Non-pigmented ciliary epithelial cell (primary cell): ENCODE results near the gene CPNE5.

Experiments
- DNase-seq: peaks from one replicate; pipeline ENCODE4 v3.0.0-alpha.2; 2010; ENCODE audit warnings: low read depth

CPNE5 gene

DNA sequence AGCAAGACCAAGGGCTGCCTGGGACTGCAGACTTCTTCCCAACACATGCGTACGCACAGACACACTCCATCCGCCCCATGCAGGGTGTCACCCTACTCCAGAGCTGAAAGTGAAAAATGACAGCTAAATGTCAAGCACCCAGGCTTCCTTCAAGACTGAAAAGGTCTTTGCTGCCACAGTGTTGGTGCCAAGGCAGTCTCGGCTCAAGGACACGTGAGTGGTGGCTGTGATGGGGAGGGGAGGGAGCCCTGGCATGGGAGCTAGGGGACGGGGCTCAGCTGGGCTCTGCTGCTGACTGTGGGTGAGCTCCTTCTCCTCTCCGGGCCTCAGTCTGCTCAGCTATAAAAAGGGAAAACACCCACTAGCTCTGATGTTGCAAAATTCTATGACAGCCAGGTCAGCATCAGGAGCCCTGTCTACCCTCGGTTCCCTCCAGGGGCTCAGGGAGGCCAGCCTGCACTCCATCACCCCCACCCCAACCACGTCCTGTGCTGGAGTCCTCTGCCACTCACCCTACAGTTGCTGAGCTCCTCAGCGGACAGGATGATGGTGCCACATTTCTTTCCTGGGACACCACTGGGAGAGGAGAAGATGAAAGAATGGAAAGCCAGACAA is 47.6 kb downstream of the CPNE5 start:
- no peak for DNase-seq

DNA sequence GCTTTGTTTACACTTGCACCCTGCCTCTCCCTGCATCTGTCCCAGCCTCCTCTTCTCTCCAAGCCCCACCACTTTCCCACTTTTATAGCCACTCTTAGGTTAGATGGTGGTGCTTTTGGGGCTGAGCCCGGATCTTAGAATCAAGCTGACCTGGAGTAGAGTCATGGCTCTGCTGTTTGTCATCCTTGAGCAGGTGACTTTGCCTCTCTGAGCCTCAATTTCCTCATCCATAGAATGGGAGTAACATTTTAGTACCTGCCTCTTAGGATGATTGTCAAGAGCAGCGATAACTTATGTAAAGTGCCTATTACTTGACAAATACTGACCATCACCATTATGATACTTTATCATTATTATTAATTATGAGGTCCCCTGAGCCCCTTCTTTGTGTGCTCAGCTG is 48.2 kb downstream of the CPNE5 start:
- no peak for DNase-seq

DNA sequence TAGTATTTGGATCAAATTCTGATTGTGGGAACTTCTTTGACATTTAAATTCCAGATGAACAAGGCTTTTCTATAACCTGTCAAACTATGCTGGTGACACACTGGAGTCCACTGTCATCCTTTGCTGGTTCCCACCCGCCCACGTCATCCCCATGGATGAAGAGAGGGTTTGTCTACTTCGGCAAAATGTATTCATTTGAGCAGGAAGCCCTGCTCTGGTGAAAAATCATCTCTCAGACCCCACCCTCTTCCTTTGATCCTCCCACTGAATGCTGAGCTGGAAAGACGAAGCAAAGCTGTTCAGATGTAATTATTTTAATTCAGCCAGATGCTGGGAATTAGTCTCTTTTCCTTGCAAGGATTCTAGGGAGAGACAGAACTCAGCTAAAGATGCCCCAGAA is 50.5 kb downstream of the CPNE5 start:
- no peak for DNase-seq

DNA sequence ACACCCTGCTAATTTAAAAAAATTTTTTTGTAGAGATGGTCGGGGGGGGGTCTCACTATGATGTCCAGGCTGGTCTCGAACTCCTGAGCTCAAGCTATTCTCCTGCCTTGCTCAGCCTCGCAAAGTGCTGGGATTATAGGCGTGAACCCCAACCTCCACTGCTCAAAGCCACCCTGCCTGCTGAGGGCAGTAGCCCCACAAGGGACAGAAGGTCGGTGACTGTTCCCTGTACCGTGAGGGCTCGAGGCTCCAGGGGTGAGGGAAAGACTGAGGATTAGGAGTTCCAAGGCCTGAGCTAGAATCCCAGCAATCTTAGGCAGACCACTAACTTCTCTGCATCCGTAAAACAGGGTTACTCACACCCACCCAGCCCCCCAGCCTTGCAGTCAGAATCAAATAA is 51.1 kb downstream of the CPNE5 start:
- no peak for DNase-seq

DNA sequence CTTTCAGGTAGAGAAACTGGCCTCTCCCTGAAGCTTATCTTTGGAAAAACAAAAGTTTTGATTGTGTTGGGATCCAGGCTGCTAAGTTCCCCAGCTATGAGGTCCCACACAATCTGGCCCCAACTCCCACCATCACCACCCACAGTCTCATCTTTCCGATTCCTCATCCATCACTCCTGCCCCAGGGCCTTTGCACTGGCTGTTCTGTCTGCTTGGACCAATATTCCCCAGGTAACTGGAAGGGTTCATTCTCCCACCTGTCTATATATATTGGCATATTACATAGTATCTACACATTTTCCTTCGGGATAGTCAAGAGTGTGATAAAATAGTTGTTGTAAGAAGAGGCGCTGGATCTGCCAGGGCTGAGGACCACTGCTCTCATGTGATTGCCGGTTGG is 52.0 kb downstream of the CPNE5 start:
- no peak for DNase-seq

DNA sequence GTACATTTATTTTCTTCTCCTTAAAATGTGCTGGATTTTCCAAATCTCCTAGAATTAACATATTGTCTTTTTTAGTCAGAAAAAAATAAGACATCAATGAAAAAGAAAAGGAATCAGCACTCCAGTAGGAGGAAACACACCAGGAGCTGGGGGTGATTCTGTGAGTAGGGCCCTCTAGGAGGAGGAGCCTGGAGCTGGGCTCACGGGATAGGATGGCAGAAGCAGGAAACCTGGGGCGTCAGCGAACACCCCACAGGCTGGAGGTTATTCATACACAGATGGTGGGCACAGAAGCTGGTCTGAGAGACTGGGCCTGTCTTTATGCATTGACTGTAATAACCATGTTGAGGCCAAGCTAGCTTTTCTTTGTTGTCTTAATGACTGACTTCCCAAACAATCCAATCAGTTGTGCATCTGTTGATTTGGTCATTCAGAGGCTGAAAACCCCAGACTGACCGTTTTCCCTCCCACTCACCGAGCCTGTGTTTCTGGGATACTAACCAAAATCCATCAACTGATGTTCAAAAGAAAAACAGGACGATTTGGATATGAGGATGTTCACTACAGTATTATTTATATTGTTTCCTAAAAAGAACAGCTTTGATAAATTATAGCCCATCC is 53.1 kb downstream of the CPNE5 start:
- no peak for DNase-seq

DNA sequence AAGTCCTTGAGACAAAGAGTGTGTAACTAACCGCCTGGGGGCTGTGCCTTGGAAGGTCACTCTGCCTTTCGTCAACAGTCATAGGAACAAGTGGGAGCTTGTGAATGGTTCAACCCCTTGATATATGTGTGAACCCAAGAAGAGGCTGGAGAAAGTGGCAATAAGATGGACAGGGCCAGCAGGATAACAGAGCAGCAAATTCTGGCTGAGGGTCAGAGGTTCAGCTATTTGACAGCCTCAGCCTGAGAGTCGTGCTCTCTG is 54.9 kb downstream of the CPNE5 start:
- DNase-seq, result no peak

DNA sequence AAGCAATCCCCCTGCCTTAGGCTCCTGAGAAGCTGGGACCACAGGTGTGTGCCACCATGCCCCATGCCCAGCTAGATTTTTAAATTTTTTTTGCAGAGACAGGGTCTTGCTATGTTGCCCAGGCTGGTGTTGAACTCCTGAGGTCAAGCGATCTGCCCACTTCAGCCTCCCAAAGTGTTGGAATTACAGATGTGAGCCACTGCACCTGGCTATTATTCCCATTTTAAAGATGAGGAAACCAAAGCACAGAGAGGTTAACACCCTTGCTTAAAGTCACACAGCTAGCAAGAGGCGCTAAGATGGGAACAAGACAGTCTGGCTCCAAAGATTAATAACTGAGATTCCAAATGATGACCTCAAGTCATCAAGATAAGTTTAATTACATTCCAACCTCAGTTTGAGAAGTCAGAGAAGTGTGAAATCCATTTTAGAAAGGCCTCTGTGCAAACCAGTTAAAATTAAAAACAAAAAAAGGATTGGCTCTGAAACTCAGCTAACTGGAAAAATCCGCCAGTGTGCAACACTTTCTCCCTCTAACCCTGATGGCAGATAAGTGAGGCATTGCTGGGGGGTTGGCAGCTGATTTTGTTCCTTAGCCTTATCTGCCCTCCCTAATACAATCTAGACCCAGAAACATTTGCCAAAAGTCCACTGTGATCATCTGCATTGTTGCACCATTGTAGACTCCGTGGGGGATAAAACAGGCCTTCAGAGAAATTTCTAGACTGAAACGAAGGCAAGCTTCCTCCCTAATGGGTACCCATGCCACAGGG is 55.5 kb downstream of the CPNE5 start:
- DNase-seq, result no peak

DNA sequence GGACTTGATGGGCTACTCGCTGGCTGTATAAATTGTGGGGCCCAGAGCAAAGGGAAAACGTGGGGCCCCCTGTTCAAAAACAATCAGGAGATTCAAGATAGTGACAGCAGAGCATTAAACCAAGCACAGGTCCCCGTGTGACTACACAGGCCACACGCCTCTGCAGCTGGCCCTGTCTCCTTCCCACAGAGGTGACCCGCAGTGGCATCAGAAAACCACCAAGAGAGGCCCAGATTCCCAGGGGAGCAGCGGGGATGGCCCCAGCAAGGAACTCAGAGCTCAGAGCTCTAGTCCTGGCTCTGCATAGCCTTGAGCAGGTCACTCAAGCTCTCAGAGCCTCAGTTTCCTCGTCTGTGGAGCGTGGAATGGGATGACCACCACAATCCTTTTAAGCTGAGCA is 57.6 kb downstream of the CPNE5 start:
- DNase-seq, result no peak

DNA sequence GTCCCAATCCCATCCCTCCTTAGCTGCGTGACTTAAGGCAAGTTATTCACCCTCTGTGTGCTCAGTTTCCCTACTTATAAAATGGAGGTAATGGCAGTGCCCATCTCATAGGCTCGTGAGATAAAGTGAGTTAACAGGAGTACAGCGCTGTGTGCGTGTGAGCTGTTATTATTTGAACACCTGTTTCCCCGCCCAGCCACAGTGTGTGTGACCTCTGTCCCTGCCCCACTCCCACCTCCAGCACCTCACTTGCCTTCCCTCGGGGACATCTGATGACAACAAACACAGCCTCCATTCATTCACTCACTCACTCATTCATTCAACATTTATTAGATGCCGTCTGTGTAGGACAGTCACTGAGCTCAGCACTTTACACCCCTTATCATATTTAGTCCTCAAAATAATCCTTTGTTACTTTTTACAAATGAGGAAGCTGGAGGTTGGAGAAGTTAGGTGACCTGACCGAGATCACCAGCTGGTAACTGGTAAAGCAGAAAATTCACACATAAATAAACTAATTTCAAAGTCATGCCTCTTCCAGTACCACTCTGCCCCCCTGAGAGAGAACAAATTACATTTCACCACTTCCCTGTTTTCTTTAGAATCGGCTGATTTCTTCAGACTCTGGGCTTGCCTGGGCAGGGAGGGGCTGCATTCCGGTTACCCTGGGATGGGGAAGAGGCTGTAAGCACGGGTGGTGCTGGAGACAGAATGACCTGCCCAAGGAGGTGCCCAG is 58.6 kb downstream of the CPNE5 start:
- no peak for DNase-seq

DNA sequence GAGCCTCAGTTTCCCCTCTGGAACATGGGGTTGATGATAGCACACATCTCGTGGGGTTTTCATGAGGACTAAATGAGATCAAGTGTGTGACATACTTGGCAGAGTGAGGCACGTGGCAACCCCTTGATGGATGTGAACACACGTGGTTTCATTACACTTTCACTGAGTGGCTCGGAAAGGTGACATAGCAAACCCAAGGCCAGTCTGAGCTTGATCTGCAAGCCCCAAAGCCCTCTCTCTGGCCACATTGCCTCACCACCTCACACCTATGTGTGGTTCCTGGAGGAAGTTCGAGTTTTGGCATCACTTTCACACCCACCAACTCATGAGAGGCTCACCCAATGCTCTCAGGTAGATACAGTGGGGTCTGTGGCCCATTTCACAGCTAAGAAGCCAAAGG is 60.0 kb downstream of the CPNE5 start:
- no peak for DNase-seq

DNA sequence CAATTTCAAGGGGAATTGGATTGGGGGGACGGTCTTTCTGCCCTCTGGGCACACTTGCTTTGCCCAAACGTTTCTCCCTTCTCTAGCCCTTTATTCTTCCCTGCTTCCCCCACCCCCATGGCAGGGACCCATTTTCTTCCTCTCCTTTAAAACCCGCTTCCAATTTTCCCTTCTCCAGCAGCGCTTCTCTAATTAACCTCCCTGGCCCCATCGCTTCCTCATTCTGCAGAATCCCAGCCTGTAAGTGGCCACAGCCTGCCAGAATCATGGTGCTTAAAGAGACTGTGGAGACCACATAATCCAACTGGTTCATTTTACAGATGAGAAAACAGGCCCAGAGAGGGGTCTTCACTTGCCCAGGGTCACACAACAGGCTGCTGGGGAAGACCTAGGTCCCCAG is 61.4 kb downstream of the CPNE5 start:
- no peak for DNase-seq

DNA sequence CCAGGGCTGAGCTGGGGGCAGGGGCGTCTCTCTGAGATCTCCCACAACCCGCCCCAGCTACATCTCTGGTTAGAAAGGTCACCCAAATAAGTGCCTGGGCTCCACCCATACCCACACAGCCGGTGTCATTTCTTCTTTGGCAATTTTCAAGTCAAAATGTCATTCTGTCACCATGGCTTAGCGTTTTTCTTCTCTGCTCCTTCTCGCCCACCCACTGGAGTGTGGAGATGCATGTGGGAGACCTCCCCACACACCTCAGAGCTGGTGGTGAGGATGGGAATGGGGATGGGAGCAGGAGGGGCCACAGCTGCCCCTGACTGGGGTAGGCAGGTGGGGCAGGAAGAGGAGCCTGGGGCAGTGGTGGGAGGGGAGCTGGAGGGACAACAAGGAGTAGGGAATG is 63.1 kb downstream of the CPNE5 start:
- DNase-seq, result no peak

DNA sequence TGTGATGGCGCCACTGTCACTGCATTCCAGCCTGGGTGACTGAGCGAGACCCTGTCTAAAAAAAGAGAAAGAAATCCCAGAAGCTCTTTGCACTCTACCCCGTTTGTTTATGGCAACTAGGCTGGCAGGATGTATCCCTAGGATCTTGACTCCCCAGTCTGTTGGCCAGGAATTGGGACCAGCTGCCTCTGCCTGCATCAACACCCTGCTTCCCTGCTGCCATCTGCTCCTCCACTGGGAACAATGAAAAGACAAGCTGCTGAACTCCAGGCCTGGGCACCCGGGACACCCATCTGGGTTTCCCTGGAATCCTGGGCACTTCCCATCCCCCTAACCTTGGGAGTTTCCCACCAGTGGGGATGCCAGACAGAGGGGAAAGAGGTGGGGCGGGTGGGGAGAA is 64.9 kb downstream of the CPNE5 start:
- DNase-seq, result no peak

DNA sequence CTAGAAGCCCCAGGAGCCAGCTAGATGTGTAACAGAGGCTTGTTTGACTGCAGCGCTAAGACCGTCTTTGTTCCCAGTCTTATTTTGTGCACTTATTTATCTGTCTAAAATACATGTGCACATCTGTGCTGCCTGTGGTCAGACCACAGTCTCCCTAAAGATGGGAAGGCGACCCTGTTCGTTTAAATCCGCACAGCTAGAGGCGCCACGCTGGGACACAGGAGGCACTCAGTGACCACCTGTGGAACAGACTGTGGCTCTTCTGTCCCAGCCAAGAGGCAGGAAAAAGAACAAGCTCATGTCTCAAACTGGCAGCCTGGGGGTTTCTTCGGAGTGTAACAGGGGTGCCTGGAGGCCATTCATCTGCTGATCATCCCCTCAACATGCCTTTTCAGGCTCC is 66.8 kb downstream of the CPNE5 start:
- DNase-seq, result no peak

DNA sequence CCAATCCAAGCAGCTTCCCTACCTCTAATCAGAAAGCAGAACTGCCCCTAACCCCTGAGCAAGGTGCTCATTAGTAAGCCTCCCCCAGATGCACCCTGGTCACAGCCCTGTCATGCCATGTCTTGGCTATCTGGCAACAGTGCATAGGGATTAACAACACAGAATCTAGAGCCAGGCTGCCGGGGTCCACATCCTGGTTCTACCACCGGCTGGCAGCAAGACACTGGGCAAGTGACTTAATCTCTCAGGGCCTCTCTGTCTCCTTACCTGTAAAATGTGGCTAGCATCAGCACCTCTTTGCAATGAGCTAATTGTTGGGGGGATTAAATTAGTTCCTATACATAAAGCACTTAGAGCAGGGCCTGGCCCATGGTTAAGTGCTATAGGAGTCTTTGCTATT is 68.1 kb downstream of the CPNE5 start:
- no peak for DNase-seq

DNA sequence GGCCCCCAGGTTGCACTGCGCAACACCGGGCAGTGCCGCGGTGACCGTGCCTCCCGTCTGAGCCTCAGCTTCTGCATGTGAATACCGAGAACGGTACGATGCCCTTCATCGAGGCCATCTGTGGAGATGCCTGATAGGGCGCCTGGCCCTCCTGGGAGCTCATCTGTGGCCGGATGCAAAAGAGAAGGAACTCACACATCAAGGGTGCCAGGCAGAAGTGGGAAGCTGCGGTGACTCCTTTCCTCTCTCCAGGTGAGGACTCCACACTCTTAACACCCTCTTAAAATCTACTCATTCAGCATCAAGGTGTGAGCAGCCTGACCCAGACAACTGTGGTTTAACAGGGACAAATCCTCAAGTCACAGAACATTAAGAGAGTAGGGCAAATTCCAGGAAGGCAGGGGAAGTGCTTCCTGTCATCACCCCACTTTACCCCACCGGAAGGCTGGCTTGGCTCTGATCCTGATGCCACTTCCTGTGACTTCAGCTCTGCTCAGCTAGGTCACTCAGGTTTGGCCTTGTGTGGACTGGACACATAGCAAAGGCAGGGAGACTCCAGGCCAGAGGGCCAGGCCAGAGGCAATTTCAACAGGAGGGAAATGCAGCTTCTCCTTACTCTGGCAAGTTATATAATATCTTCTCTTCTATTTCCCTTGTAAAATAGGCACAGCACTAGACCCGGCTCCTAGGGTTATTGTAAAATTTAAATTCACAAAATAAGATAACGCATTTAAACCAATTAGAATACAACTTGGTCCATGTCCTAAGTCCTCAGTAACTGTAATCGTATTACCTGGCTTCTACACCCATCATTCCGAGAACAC is 69.4 kb downstream of the CPNE5 start:
- DNase-seq, result no peak

DNA sequence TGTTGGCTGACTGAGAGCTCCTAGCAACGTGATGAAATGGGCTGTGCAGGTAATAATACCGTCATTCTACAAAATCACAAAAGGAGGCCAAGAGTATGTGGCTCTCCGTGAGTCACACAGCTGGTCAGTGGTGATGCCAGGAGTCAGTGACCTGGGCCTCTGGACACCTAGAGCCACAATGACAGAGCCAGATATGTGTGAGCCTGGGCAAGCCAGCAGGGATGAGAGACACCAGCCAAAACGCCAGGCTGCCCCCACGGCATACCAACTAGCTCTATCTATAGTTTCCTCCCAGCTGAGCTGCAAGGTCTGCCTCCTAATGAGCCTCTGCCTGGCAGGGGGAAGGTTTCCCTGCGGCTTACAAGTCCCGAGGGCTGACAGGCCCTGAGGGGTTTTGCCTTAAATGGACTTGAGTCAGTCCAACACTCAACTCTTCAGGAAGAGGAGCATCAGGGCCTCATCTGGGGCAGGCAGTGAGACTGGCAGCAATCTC is 70.0 kb downstream of the CPNE5 start:
- DNase-seq, result no peak

DNA sequence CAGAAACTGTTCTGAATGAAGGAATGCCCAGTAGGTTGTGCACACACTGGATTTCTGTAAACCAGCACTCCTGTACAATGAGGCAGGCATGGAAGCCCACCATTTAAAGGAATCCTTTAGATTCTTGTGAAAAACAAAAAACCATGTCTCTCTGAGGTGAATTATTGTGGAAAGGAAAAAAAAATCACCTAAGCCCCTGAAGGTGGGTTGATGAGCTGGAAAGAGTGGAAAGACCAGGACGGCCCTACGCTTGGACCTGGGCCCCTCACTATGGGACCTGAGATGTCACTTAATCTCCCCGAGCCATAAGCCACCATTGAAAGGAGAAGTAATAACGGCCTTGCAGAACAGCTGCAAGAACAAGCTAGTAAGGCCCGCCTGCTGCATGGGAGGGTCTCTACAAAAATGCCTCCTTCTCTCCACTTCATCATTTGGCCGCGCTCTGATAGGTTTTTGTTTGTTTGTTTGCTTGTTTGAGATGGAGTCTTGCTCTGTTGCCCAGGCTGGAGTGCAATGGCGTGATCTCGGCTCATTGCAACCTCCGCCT is 72.8 kb downstream of the CPNE5 start:
- no peak for DNase-seq

DNA sequence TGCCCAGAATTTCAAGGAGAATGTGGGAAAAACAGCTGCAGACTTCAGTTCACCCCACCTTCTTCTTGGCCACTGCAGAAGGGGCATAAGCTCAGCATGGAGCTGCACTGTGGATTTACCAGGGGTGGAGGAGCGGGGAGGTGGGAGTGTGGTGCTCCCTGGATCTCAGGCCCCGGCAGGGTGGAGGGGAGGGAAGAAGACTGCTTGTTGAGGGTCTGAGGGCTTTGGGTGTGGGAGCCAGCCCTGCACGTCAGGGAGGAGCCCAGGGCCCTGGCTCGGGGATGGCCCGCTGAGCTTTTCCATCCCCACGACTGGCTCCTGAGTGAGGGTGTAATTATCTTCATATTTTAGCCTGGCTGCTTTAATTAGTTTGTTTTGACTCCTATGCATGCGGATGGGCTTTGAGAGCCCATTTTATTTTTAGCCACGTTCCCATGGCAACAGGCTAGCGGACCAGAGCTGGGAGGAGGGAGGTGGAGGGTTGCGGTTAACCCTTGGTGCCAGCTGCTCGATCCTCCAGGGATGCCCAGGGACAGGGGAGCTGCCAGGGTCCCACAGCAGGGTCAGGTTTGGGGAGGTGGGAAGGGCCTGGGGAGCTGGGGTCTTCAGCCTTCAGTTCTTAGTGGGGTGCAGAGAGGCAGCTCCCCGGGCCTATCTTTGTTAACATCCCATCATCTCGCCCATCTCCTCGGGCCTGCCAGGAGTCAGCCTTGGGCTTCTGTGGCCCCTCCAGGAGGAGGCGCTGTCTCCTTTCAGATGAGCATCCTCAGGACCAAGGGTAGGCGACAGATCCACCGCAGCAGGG is 73.4 kb downstream of the CPNE5 start:
- peak; percentile 47 for DNase-seq

DNA sequence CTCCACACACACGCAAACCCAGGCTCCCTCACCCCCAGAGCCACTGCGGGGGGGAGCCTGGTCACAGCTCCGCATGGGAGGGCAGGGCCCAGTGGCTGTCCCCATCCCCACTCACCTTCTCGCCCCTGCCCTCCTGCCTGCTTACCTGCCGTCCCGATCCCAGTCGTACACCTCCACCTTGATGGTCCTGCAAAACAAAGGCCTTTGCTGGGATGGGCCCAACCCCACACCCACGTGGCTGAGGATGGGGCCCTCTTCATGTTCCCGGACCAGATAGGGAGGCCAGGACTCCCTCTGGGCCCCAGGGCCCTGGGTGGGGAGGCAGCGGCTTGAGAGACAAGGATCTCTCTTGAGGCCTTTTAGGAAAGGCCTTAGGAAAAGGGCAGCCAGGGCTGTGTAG is 74.1 kb downstream of the CPNE5 start:
- DNase-seq, result no peak
